Measurements from ENCODE around the gene PKP1. TPM values are rescaled to one million over a fixed set of nuclear protein-coding genes. Genes with fewer than 3 reads are reported as not detected.

Gene PKP1
- total and polyA plus RNA-seq, 2 donors (not counting 3 experiments of a cell fraction or from before 2014, with no cell fraction given): 0.01 TPM; not detected in 1

DNA sequence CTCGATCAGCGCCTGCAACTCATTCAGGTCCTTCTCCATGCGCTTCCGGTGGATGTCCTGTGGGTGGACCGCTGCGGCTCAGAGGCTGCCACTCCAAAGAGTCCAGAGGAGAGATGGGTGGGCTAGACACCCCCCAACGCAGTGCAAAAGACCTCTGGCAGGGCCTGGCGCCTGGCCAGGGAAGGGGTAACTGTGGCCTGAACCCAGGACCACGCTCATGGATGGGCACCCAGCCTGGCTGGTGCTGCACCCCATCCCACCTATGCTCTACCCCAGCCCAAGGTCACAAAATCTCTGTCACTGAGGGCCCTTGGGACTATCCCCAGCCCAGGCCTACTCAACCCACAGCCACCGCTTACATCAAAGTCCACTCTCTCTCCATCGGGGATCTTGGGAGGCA is 81.9 kb downstream of the PKP1 start:
- Histone ChIP-seq H3K9me1 (replicated peaks; ENCODE audit: control insufficient read depth, extremely low read depth, insufficient read depth, low read length) (no peaks in the 10 kb centered on the region), H3K27me3 (ENCODE audit: control insufficient read depth in 2 of 2, insufficient read depth in 2 of 2, low read length in 2 of 2) (peaks cover 0 to 4% of the 10 kb centered on the region in 2 experiments), H3K4me3 (replicated peaks in 1 of 3; ENCODE audit: insufficient read depth in 1 of 3, low read depth in 1 of 3, low read length in 3 of 3) (no peak overlapping the region), H3K27ac (ENCODE audit: insufficient read depth, low read depth, low read length) (no peak overlapping the region), H3K79me2 (ENCODE audit: control insufficient read depth, insufficient read depth, low read length) (no peaks in the 10 kb centered on the region), H3K9me3 (replicated peaks; ENCODE audit: control insufficient read depth, insufficient read depth, low read length) (no peaks in the 10 kb centered on the region), H2AFZ (ENCODE audit: low read depth, low read length) (no peak overlapping the region), H3K4me1 (ENCODE audit: control insufficient read depth, extremely low read depth, insufficient read depth, low read length) (no peaks in the 10 kb centered on the region), H3K4me2 (ENCODE audit: insufficient read depth, low read length) (no peak overlapping the region), H4K20me1 (replicated peaks; ENCODE audit: control insufficient read depth, extremely low read depth, insufficient read depth, low read length) (no peaks in the 10 kb centered on the region), H3K36me3 (ENCODE audit: control insufficient read depth in 2 of 2, extremely low read depth in 1 of 2, insufficient read depth in 2 of 2, low read length in 2 of 2) (no peaks in the 10 kb centered on the region), H3K9ac (replicated peaks; ENCODE audit: extremely low read depth, insufficient read depth, low read length) (no peak overlapping the region)
- dilution Hi-C loops (cut with MboI; ENCODE audit: extremely low pct_ligation_motif_present, low sequenced_read_pairs): no loop called here
- FAIRE-seq: no peak
- no peak for DNase-seq (ENCODE audit: low read depth, low spot score)
- ChIA-PET POLR2A (no interaction called here), CTCF (interaction anchor here (1.3 to 1.8 kb wide), 3 partner anchors 18 to 111 kb away, joined by 3 to 4 read pairs (median 4); no protein-coding TSS in a partner anchor)
- BruUV-seq (replicated peaks): no TSS peak
- intact Hi-C loops (cut with micrococcal nuclease): no loop called here
- TF ChIP-seq FOS (IDR thresholded peaks at IDR 0.05; ENCODE audit: borderline replicate concordance, insufficient read depth, low read length) (no peak), JUN (IDR thresholded peaks at IDR 0.05; ENCODE audit: borderline replicate concordance, insufficient read depth, insufficient read length, low read depth) (no peak), MAX (IDR thresholded peaks at IDR 0.05; ENCODE audit: insufficient read depth, insufficient read length) (no peak), EZH2 (IDR thresholded peaks at IDR 0.05; ENCODE audit: borderline replicate concordance, low read depth, low read length, severe bottlenecking) (no peak), POLR2AphosphoS5 (IDR thresholded peaks at IDR 0.05; ENCODE audit: insufficient read depth, low read depth, low read length) (no peak), POLR2A (IDR thresholded peaks at IDR 0.05; ENCODE audit: low read depth, low read length) (no peak), MYC (IDR thresholded peaks at IDR 0.05; ENCODE audit: low read depth, low read length) (no peak), GATA2 (IDR thresholded peaks at IDR 0.05; ENCODE audit: insufficient read depth, insufficient read length, low read depth, low read length) (no peak)
- TF ChIP-seq, protein P1, sequence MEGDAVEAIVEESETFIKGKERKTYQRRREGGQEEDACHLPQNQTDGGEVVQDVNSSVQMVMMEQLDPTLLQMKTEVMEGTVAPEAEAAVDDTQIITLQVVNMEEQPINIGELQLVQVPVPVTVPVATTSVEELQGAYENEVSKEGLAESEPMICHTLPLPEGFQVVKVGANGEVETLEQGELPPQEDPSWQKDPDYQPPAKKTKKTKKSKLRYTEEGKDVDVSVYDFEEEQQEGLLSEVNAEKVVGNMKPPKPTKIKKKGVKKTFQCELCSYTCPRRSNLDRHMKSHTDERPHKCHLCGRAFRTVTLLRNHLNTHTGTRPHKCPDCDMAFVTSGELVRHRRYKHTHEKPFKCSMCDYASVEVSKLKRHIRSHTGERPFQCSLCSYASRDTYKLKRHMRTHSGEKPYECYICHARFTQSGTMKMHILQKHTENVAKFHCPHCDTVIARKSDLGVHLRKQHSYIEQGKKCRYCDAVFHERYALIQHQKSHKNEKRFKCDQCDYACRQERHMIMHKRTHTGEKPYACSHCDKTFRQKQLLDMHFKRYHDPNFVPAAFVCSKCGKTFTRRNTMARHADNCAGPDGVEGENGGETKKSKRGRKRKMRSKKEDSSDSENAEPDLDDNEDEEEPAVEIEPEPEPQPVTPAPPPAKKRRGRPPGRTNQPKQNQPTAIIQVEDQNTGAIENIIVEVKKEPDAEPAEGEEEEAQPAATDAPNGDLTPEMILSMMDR (IDR thresholded peaks at IDR 0.05; ENCODE audit: extremely low read depth in 1 of 2, insufficient read depth in 1 of 2, low read depth in 1 of 2, low read length in 2 of 2): no peak
